HG02885 (cell line): ENCODE measurements around the gene CDH22.

Source experiments
- ATAC-seq: cut with Tn5 transposase; IDR thresholded peaks from one replicate; pipeline ENCODE4 v1.9.1; 2021; ENCODE audit warnings: mild to moderate bottlenecking; ENCODE audit not compliant: unreplicated experiment, poor library complexity

The CDH22 gene

GRCh38 chr20:46178891-46179290 lies 129.4 kb downstream of the CDH22 start:
- ATAC-seq, result no peak

- no peak for ATAC-seq
Measured at GRCh38 chr20:46177768-46178167, 130.5 kb downstream of the CDH22 start.

- no peak for ATAC-seq
Measured at GRCh38 chr20:46176739-46177378, 131.4 kb downstream of the CDH22 start.

DNA sequence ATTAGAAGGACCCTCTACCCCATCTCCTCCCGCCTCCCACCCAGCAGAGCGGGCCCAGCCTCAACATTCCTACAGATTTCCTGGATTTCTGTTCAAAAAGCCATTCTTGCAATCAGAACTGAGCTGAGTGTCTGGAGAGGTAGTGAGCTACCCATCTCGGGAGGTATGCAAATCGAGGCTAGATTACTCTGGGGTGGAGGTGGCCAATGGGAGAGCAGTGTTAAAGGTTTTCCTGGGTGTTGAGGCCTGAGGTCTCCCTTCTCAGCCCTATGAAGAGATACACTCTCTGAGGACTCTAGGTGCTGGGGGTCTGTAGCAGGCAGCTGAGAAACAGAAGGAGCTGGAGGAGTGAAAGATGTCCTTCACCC lies 133.2 kb downstream of the CDH22 start:
- ATAC-seq, result no peak

GRCh38 chr20:46174469-46175126 lies 133.7 kb downstream of the CDH22 start:
- ATAC-seq, result no peak

GRCh38 chr20:46173652-46174468 lies 134.4 kb downstream of the CDH22 start:
- no peak for ATAC-seq

DNA sequence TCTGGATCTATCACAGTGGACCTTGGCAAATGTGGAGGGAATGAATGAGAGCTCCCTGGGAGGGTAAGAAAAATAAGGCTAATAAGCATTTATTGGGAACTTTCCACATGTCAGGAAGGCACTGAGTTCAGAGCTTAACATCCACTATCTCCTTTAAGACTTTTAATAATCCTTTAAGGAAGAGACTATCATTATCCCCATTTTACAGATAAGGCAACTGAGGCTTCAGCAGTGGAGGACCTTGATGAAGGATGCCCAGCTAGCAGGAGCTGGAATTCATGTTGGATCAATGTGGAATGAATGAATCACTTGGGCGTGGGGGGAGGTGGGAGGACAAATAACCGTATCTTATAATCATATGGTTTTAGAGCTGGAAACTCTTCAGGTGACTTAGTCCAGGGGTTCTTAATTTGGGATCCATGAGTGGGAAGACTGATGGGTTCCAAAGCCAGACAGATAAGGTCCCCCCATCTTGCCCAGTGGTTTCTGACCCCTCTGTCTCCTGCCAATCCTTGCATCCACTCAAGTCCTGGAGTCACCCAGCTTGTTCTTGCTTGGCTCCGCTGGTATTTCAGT lies 135.2 kb downstream of the CDH22 start:
- ATAC-seq, result no peak

- ATAC-seq, result no peak
Measured at GRCh38 chr20:46172455-46172854, 135.8 kb downstream of the CDH22 start.

GRCh38 chr20:46171909-46172308 lies 136.4 kb downstream of the CDH22 start:
- no peak for ATAC-seq

DNA sequence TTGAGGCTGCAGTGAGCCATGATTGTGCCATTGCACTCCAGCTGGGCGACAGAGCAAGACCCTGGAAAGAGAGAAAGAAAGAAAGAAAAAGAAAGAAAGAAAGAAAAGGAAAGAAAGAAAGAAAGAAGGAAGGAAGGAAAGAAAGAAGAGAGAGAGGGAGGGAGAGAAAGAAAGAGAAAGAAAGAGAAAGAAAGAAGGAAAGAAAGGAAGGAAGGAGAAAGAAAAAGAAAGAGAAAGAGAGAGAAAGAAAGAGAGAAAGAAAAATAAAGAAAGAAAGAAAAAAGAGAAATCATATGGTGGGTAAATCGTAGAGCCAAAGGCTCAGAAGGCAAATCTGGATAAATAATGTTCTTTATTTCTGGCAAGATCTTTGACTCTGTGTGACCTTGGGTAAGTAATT lies 136.8 kb downstream of the CDH22 start:
- ATAC-seq, result no peak

GRCh38 chr20:46169245-46170171 lies 138.8 kb downstream of the CDH22 start:
- no peak for ATAC-seq

GRCh38 chr20:46168438-46168837 lies 139.9 kb downstream of the CDH22 start:
- ATAC-seq, result no peak

DNA sequence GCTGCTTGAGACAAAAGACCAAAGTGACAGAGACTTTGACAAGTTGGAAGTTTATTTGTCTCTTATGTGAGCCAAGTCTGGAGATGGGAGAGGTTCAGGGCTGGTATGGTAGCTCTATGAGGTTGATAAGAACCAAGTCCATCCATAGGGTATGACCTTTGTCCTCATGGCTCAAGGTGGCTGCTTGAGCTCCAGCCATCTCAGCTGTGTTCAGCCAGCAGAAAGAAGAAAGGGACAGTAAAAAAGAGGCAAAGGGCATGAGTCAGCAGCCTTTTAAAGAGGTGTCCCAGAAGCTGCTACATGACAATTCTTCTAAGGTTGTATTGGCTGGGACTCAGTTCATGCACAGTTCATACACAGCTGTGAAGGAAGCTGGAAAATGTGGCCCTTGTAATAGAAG lies 141.2 kb downstream of the CDH22 start:
- no peak for ATAC-seq

GRCh38 chr20:46164254-46164653 lies 144.0 kb downstream of the CDH22 start:
- ATAC-seq, result no peak

GRCh38 chr20:46161921-46162320 lies 146.4 kb downstream of the CDH22 start:
- ATAC-seq, result no peak

GRCh38 chr20:46160661-46161060 lies 147.6 kb downstream of the CDH22 start:
- no peak for ATAC-seq

DNA sequence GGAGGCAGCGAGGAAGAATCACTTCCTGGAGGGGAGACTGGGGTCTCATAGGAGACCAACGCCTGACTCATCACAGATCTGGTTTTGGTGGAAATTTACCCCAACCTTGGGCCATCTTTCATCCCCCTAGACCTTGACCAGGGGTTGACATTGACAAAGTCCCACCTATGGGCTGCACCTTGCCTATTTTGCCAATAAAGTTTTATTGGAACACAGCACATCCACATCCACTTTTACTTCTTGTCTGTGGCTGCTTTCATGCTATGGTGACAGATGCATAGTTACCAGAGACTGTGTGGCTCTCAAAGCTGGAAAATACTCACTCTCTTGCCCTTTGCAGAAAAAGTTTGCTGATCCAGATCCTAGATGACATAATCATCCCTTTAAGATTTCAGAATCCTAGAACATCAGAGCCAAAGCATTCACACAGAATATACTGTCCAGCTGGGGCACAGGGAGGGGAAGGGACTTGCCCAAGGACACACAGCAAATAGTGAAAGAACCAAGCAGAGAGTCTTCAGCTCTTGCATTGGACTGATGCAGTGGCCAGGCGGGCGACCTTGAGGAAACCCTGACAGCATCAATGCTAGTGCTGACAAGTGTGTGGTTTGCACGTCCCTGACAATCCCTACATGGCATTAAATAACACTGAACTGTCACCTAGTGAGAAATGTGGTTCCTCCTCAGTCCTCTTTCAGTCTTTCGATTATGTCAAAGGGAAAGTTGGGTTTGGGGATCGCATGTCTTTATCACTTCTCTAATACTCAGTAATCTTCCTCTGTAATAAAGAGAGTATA lies 149.0 kb downstream of the CDH22 start:
- ATAC-seq, result no peak

GRCh38 chr20:46158476-46158987 lies 149.8 kb downstream of the CDH22 start:
- no peak for ATAC-seq

DNA sequence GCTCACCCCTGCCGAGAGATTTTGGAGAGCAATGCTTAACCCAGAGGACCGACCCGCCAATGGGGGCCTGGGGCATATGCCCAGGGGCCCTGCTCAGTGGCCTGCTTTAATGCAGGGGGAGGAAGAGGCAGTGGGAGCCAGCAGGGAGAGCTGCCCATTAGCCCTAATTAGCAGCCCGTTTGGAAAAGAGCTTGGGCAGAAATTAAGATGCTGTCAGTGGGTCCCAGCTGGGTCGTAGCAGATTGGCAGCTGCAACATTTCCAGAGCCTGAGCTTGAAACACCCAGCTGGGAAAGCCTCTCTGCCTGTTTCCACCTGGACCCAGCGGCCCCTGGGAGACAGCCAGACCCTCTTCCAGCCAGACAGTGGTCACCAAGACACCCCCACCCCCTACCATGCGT lies 150.7 kb downstream of the CDH22 start:
- no peak for ATAC-seq
